Endodermal cell (in vitro differentiated cells): ENCODE measurements around the gene ANKEF1. TPM values are rescaled to one million over a fixed set of nuclear protein-coding genes. Genes with fewer than 3 reads are reported as not detected.

Experiments
- DNase-seq: peaks from one replicate; pipeline ENCODE4 v3.0.0-alpha.2; 2017
- H3K27ac ChIP-seq: 2 replicates; pipeline ENCODE4 v1.5.1; 2013; ENCODE audit warnings: mild to moderate bottlenecking, low read depth, low read length, moderate library complexity
- H3K27me3 ChIP-seq: 2 replicates; pipeline ENCODE4 v1.6.1; 2013; ENCODE audit warnings: mild to moderate bottlenecking, low read length, moderate library complexity; ENCODE audit not compliant: insufficient read depth, control insufficient read depth, poor library complexity, severe bottlenecking
- H3K36me3 ChIP-seq: 2 replicates; pipeline ENCODE4 v1.7.0; 2013; ENCODE audit warnings: mild to moderate bottlenecking, low read length, moderate library complexity; ENCODE audit not compliant: control insufficient read depth, insufficient read depth
- H3K4me1 ChIP-seq: one replicate; pipeline ENCODE4 v1.7.0; 2013; ENCODE audit warnings: low read length; ENCODE audit not compliant: control insufficient read depth, insufficient read depth
- H3K4me3 ChIP-seq: 2 replicates; pipeline ENCODE4 v1.5.1; 2013; ENCODE audit warnings: mild to moderate bottlenecking, low read length, moderate library complexity
- H3K9ac ChIP-seq: 2 replicates; pipeline ENCODE4 v1.6.1; 2013; ENCODE audit warnings: mild to moderate bottlenecking, low read length, moderate library complexity; ENCODE audit not compliant: poor library complexity, severe bottlenecking; ENCODE audit errors: extremely low read depth
- H3K9me3 ChIP-seq: 2 replicates; pipeline ENCODE4 v1.6.1; 2013; ENCODE audit warnings: mild to moderate bottlenecking, low read length, moderate library complexity; ENCODE audit not compliant: control insufficient read depth
- H3K27ac Mint-ChIP-seq: 2 replicates; pipeline ENCODE4 v1.8.0; 2020; ENCODE audit warnings: mixed read lengths
- H3K27me3 Mint-ChIP-seq: 2 replicates; pipeline ENCODE4 v1.8.0; 2021; ENCODE audit warnings: mild to moderate bottlenecking, mixed read lengths; ENCODE audit not compliant: insufficient read depth
- H3K36me3 Mint-ChIP-seq: 2 replicates; pipeline ENCODE4 v1.8.0; 2020; ENCODE audit warnings: low read depth, mixed read lengths
- H3K4me1 Mint-ChIP-seq: 2 replicates; pipeline ENCODE4 v1.8.0; 2020; ENCODE audit warnings: mixed read lengths
- H3K4me3 Mint-ChIP-seq: 2 replicates; pipeline ENCODE4 v1.8.0; 2020; ENCODE audit warnings: mild to moderate bottlenecking, moderate library complexity, mixed read lengths
- H3K9me3 Mint-ChIP-seq: 2 replicates; pipeline ENCODE4 v1.8.0; 2020; ENCODE audit warnings: mild to moderate bottlenecking, mixed read lengths
- WGBS, 2 experiments: methylation state at CpG; one replicate each; pipeline versions ENCODE4 v1.1.5 to v1.1.7; 2013; ENCODE audit warnings: missing lambda C conversion rate in 2 of 2, mixed read lengths in 1 of 2; ENCODE audit not compliant: insufficient coverage in 1 of 2, insufficient read length in 1 of 2; 5-methylcytosine and 5-hydroxymethylcytosine counted together
- total RNA-seq, 2 donors: library from RNA; stranded (reverse); fragmentation: NEBNext Ultra II Directional in 1 of 2; extraction: Animal tissue kit (Norgen Biotek cat#: 25700) in 1 of 2; gene quantifications; 2 replicates in 1 of 2; 3 replicates in 1 of 2; pipeline ENCODE4 v1.2.1, GENCODE V29; 2021
- TF ChIP-seq, protein P1 (sequence below): fragments of 200-600 bp; sonication (generic); conservative IDR thresholded peaks from 2 replicates; pipeline ENCODE4 v1.5.0; 2021; ENCODE audit warnings: antibody characterized with exemption, mild to moderate bottlenecking

ANKEF1 gene
- total RNA-seq, 2 donors from 2014 or later, result 8.8 to 13.1 TPM

DNA sequence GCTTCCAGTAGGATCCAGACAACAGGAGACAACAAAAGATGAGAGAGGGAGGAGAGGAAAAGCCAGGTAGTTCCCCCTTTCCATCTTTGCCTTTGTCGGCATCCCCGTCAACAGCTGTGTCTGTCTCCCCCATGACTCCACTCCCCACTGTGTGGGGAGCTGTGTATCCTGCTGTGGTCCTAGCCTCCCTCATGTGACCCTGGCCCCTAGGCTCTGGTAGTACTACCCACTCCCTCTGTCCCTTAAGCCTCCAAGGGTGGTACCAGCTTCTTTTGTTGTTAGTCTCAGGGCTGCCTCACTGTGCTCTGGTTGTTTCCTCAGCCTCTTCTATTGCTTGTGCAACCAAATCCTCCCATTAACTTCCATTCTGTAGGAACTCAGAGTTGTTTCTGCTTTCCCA lies 28.7 kb downstream of the ANKEF1 start:
- Histone ChIP-seq H3K27me3 (no peaks in the 10 kb centered on the region), H3K4me3 (no peak overlapping the region), H3K27ac (no peak overlapping the region), H3K36me3 (no peaks in the 10 kb centered on the region), H3K4me1 (no peaks in the 10 kb centered on the region), H3K9ac (no peak overlapping the region), H3K9me3 (no peaks in the 10 kb centered on the region)
- H3K36me3 Mint-ChIP-seq, result no peaks in the 10 kb centered on the region
- WGBS, 2 experiments, result 78 to 100% methylated on average over 2 of the region's 2 CpGs
- TF ChIP-seq, protein P1, sequence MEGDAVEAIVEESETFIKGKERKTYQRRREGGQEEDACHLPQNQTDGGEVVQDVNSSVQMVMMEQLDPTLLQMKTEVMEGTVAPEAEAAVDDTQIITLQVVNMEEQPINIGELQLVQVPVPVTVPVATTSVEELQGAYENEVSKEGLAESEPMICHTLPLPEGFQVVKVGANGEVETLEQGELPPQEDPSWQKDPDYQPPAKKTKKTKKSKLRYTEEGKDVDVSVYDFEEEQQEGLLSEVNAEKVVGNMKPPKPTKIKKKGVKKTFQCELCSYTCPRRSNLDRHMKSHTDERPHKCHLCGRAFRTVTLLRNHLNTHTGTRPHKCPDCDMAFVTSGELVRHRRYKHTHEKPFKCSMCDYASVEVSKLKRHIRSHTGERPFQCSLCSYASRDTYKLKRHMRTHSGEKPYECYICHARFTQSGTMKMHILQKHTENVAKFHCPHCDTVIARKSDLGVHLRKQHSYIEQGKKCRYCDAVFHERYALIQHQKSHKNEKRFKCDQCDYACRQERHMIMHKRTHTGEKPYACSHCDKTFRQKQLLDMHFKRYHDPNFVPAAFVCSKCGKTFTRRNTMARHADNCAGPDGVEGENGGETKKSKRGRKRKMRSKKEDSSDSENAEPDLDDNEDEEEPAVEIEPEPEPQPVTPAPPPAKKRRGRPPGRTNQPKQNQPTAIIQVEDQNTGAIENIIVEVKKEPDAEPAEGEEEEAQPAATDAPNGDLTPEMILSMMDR, result no peak
- H3K27ac Mint-ChIP-seq, result no peak overlapping the region
- no peaks in the 10 kb centered on the region for H3K27me3 Mint-ChIP-seq
- no peak for DNase-seq
- H3K9me3 Mint-ChIP-seq, result no peaks in the 10 kb centered on the region
- H3K4me3 Mint-ChIP-seq, result no peak overlapping the region
- no peaks in the 10 kb centered on the region for H3K4me1 Mint-ChIP-seq

DNA sequence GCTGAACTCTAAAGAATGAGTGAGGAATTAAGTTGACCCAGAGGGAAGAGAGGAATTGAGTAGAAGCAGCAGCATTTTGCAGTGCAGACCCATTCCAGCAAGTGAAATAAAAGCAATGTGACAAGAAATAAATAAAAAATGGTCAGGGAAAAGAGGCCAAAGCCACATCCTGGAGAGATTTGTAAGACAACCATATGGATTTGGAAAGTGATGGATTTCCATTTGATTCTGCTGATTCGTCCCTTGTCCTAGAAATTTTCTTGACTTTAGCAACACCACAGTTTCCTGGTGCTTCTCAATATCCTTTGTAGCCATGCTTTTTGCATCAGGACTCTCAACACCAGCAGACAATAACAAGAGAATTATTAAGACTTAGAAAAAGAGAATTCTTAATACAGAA lies 29.8 kb downstream of the ANKEF1 start:
- DNase-seq, result no peak
- H3K4me1 Mint-ChIP-seq, result no peaks in the 10 kb centered on the region
- Histone ChIP-seq H3K9ac (no peak overlapping the region), H3K4me1 (no peaks in the 10 kb centered on the region), H3K27ac (no peak overlapping the region), H3K27me3 (no peaks in the 10 kb centered on the region), H3K36me3 (no peaks in the 10 kb centered on the region), H3K4me3 (no peak overlapping the region), H3K9me3 (no peaks in the 10 kb centered on the region)
- no peak overlapping the region for H3K27ac Mint-ChIP-seq
- H3K4me3 Mint-ChIP-seq, result no peak overlapping the region
- no peaks in the 10 kb centered on the region for H3K36me3 Mint-ChIP-seq
- WGBS, 2 experiments, result 89 to 90% methylated on average over 1 of the region's 1 CpG
- no peaks in the 10 kb centered on the region for H3K27me3 Mint-ChIP-seq
- TF ChIP-seq, protein P1, result no peak
- no peaks in the 10 kb centered on the region for H3K9me3 Mint-ChIP-seq

DNA sequence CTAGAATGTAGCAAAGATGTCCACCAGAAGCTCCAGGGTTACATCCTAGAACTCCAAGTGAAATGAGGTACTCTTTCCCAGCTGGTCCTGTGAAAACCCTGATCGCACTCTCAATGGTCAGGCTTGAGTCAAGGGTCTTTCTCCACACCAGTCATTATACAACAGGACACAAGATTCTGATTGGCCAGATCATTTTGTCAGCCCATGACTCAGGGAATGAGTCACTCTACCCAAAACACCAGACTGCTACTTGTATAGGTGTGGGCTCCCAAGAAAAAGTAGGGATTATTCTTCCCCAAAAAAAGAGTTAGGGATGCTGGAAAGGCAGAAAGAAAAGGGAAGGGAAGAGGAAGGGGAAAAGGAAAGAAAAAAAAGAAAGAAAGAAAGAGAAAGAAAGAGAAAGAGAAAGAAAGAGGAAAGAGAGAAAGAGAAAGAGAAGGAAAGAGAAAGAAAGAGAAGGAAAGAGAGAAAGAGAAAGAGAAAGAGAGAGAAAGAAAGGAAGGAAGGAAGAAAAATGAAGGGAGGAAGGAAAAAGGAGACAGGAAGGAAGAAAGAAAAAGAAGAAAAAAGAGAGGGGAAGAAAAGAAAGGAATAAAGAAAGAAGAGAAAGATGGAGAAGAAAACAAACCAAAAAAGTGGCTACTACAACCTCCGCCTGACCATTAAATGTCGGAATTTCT lies 30.5 kb downstream of the ANKEF1 start:
- no peak for DNase-seq
- Histone ChIP-seq H3K27me3 (no peaks in the 10 kb centered on the region), H3K9me3 (no peaks in the 10 kb centered on the region), H3K36me3 (no peaks in the 10 kb centered on the region), H3K9ac (no peak overlapping the region), H3K27ac (no peak overlapping the region), H3K4me3 (no peak overlapping the region), H3K4me1 (no peaks in the 10 kb centered on the region)
- Mint-ChIP-seq H3K27ac (no peak overlapping the region), H3K9me3 (no peaks in the 10 kb centered on the region), H3K4me1 (no peaks in the 10 kb centered on the region), H3K36me3 (no peaks in the 10 kb centered on the region), H3K27me3 (no peaks in the 10 kb centered on the region), H3K4me3 (no peak overlapping the region)
- TF ChIP-seq, protein P1, result no peak
- WGBS, 2 experiments, result 97 to 100% methylated on average over 1 to 3 of the region's 3 CpGs
